Ishikawa (cell line): ENCODE results near the gene TCP1.

Experiments used
- CEBPB ChIP-seq: IDR thresholded peaks from 2 replicates; pipeline ENCODE4 v1.6.1; 2012
- CREB1 ChIP-seq: IDR thresholded peaks from 2 replicates; pipeline ENCODE4 v1.6.1; 2012; ENCODE audit warnings: low read depth
- EGR1 ChIP-seq: IDR thresholded peaks from 2 replicates; pipeline ENCODE4 v1.6.1; 2012
- EP300 ChIP-seq: IDR thresholded peaks from 2 replicates; pipeline ENCODE4 v1.6.1; 2012; ENCODE audit warnings: borderline replicate concordance
- FOXM1 ChIP-seq: IDR thresholded peaks from 2 replicates; pipeline ENCODE4 v1.6.1; 2012; ENCODE audit warnings: low read depth, borderline replicate concordance
- MAX ChIP-seq: IDR thresholded peaks from 2 replicates; pipeline ENCODE4 v1.6.1; 2012
- NFIC ChIP-seq: IDR thresholded peaks from 2 replicates; pipeline ENCODE4 v1.6.1; 2012
- RAD21 ChIP-seq: IDR thresholded peaks from 2 replicates; pipeline ENCODE4 v1.6.1; 2012; ENCODE audit warnings: low read depth
- REST ChIP-seq: IDR thresholded peaks from 2 replicates; pipeline ENCODE4 v1.6.1; 2012; ENCODE audit warnings: low read depth, mild to moderate bottlenecking
- TAF1 ChIP-seq: IDR thresholded peaks from 2 replicates; pipeline ENCODE4 v1.6.1; 2012; ENCODE audit warnings: low read depth, mild to moderate bottlenecking
- TCF12 ChIP-seq: IDR thresholded peaks from 2 replicates; pipeline ENCODE4 v1.6.1; 2012; ENCODE audit warnings: low read depth
- TEAD4 ChIP-seq: IDR thresholded peaks from 2 replicates; pipeline ENCODE4 v1.6.1; 2012
- USF1 ChIP-seq: IDR thresholded peaks from 2 replicates; pipeline ENCODE4 v1.6.1; 2012
- YY1 ChIP-seq: IDR thresholded peaks from 2 replicates; pipeline ENCODE4 v1.6.1; 2012; ENCODE audit warnings: low read depth
- ZBTB7A ChIP-seq: IDR thresholded peaks from 2 replicates; pipeline ENCODE4 v1.6.1; 2012; ENCODE audit warnings: low read depth

TCP1 gene

GRCh38 chr6:159804504-159804903, 15.1 kb upstream of the TCP1 start:
- TF ChIP-seq ZBTB7A (no peak), CEBPB (no peak), MAX (no peak), TEAD4 (no peak), EP300 (no peak), EGR1 (no peak)

GRCh38 chr6:159801935-159802334, 12.5 kb upstream of the TCP1 start:
- TF ChIP-seq TEAD4: no peak
- TF ChIP-seq USF1: no peak
- TF ChIP-seq TCF12: no peak
- TF ChIP-seq YY1: no peak
- no peak for TF ChIP-seq NFIC
- TF ChIP-seq MAX: no peak
- no peak for TF ChIP-seq RAD21
- no peak for TF ChIP-seq TAF1
- TF ChIP-seq CEBPB: no peak
- TF ChIP-seq EGR1: no peak
- TF ChIP-seq REST: no peak
- TF ChIP-seq FOXM1: no peak
- TF ChIP-seq CREB1: no peak
- TF ChIP-seq EP300: no peak

- TF ChIP-seq EP300: no peak
- TF ChIP-seq CEBPB: no peak
- no peak for TF ChIP-seq CREB1
- no peak for TF ChIP-seq MAX
- no peak for TF ChIP-seq REST
- no peak for TF ChIP-seq USF1
- TF ChIP-seq NFIC: no peak
- TF ChIP-seq FOXM1: no peak
- no peak for TF ChIP-seq ZBTB7A
- TF ChIP-seq TEAD4: no peak
- TF ChIP-seq TCF12: no peak
Observed at GRCh38 chr6:159800141-159800865, 10.9 kb upstream of the TCP1 start, which contains the start of gene PNLDC1. PNLDC1 (plus strand) TSS chr6:159800276; CDS start chr6:159800308, 32 bp downstream.

- TF ChIP-seq FOXM1 (no peak), EGR1 (no peak), CEBPB (no peak), YY1 (no peak), CREB1 (no peak), RAD21 (no peak), USF1 (no peak), EP300 (no peak), NFIC (no peak), MAX (no peak), TAF1 (no peak), TCF12 (no peak), TEAD4 (no peak), REST (no peak), ZBTB7A (no peak)
Observed at GRCh38 chr6:159797554-159797953, 8.2 kb upstream of the TCP1 start.
